SK-N-SH treated with all-trans-retinoic acid at 6 μM for 48 hours (cell line): ENCODE data around the gene NCOA6.

Source experiments
- ARNTL ChIP-seq: fragments of 450-650 bp; formaldehyde crosslinking; IDR thresholded peaks from 2 replicates; pipeline ENCODE4 v1.5.0; 2020; ENCODE audit warnings: low read depth, mild to moderate bottlenecking, moderate library complexity, borderline replicate concordance
- BACH2 ChIP-seq: fragments of 250-450 bp; sonication (Bioruptor Pico); IDR thresholded peaks from 2 replicates; pipeline ENCODE4 v1.9.0; 2021; ENCODE audit warnings: mild to moderate bottlenecking, borderline replicate concordance
- CREB5 ChIP-seq: fragments of 250-450 bp; sonication (Bioruptor Pico); IDR thresholded peaks from 2 replicates; pipeline ENCODE4 v1.5.1; 2020; ENCODE audit warnings: low read depth, mild to moderate bottlenecking, moderate library complexity
- CSRNP3 ChIP-seq: fragments of 250-450 bp; sonication (Bioruptor Pico); IDR thresholded peaks from 2 replicates; pipeline ENCODE4 v1.5.1; 2021; ENCODE audit warnings: mild to moderate bottlenecking, moderate library complexity
- ISL1 ChIP-seq: fragments of 250-450 bp; sonication (Bioruptor Pico); IDR thresholded peaks from 2 replicates; pipeline ENCODE4 v2.1.2; 2022; ENCODE audit warnings: mild to moderate bottlenecking, moderate library complexity
- POU6F1 ChIP-seq: fragments of 250-450 bp; sonication (Bioruptor Pico); IDR thresholded peaks from 2 replicates; pipeline ENCODE4 v1.8.0; 2021; ENCODE audit warnings: low read depth, mild to moderate bottlenecking, moderate library complexity, borderline replicate concordance
- ZFP3 ChIP-seq: fragments of 250-450 bp; sonication (Bioruptor Pico); IDR thresholded peaks from 2 replicates; pipeline ENCODE4 v1.5.0; 2020; ENCODE audit warnings: mild to moderate bottlenecking, moderate library complexity
- ZFP30 ChIP-seq: fragments of 450-650 bp; formaldehyde crosslinking; IDR thresholded peaks from 2 replicates; pipeline ENCODE4 v1.5.0; 2022; ENCODE audit warnings: mild to moderate bottlenecking, moderate library complexity
- ZNF565 ChIP-seq: fragments of 450-650 bp; formaldehyde crosslinking; conservative IDR thresholded peaks from 2 replicates; pipeline ENCODE4 v1.5.0; 2020; ENCODE audit warnings: low read depth, mild to moderate bottlenecking, moderate library complexity
- ZNF70 ChIP-seq: fragments of 450-650 bp; formaldehyde crosslinking; IDR thresholded peaks from 2 replicates; pipeline ENCODE4 v1.5.0; 2020; ENCODE audit warnings: mild to moderate bottlenecking, moderate library complexity

GRCh38 chr20:34843421-34843820 is 18.0 kb upstream of the NCOA6 start:
- TF ChIP-seq ZFP30 (CRISPR knock-in tag) (no peak), CSRNP3 (CRISPR knock-in tag) (no peak), ISL1 (no peak), BACH2 (no peak), ZNF565 (CRISPR knock-in tag) (no peak), CREB5 (CRISPR knock-in tag) (no peak), ARNTL (CRISPR knock-in tag) (no peak), POU6F1 (no peak), ZFP3 (no peak), ZNF70 (no peak)
